Spleen (tissue), 11 donors: ENCODE results near the gene ACTRT3. TPM values are rescaled to one million over a fixed set of nuclear protein-coding genes. Genes with fewer than 3 reads are reported as not detected.
A peak's percentile ranks its signal among the peaks of the same experiment; 100 is the strongest.

Experiments
- DNase-seq: peaks from one replicate; pipeline ENCODE4 v3.0.0-alpha.2; 2020
- H3K27ac ChIP-seq, 8 donors: fragments of 200-600 bp; sonication (generic) in 7 of 8; 1 replicate in 4 of 8; 2 replicates in 4 of 8; pipeline versions ENCODE4 v1.5.0 to v1.8.0; 2016 to 2021; ENCODE audit warnings: inconsistent platforms in 4 of 8, mild to moderate bottlenecking in 4 of 8, moderate library complexity in 1 of 8
- H3K27me3 ChIP-seq, 7 donors: fragments of 200-600 bp; sonication (generic) in 6 of 7; replicated peaks in 1 of 7; 1 replicate in 4 of 7; 2 replicates in 3 of 7; pipeline versions ENCODE4 v1.5.0 to v1.8.0; 2016 to 2021; ENCODE audit warnings: inconsistent platforms in 3 of 7, mild to moderate bottlenecking in 1 of 7
- H3K36me3 ChIP-seq, 6 donors: fragments of 200-600 bp; sonication (generic) in 5 of 6; 1 replicate in 4 of 6; 2 replicates in 2 of 6; pipeline versions ENCODE4 v1.5.0 to v1.8.0; 2016 to 2021; ENCODE audit warnings: inconsistent platforms in 2 of 6
- H3K4me1 ChIP-seq, 6 donors: fragments of 200-600 bp; sonication (generic) in 5 of 6; 1 replicate in 3 of 6; 2 replicates in 3 of 6; pipeline versions ENCODE4 v1.5.0 to v1.8.0; 2016 to 2021; ENCODE audit warnings: inconsistent platforms in 3 of 6
- H3K4me3 ChIP-seq, 8 donors: fragments of 200-600 bp; sonication (generic) in 7 of 8; 1 replicate in 4 of 8; 2 replicates in 4 of 8; pipeline versions ENCODE4 v1.5.0 to v1.8.0; 2016 to 2021; ENCODE audit warnings: inconsistent platforms in 4 of 8, mild to moderate bottlenecking in 4 of 8, moderate library complexity in 2 of 8
- H3K9me3 ChIP-seq, 8 donors: fragments of 200-600 bp; sonication (generic) in 7 of 8; 1 replicate in 4 of 8; 2 replicates in 4 of 8; pipeline versions ENCODE4 v1.5.0 to v1.8.0; 2016 to 2021; ENCODE audit warnings: inconsistent platforms in 4 of 8
- POLR2A ChIP-seq, 3 donors: fragments of 450-650 bp; IDR thresholded peaks; one replicate each; pipeline ENCODE4 v1.5.1; 2017; ENCODE audit warnings: antibody characterized with exemption in 3 of 3, mild to moderate bottlenecking in 1 of 3
- POLR2AphosphoS5 ChIP-seq, 3 donors: sonication (generic); formaldehyde crosslinking; IDR thresholded peaks; one replicate each; pipeline ENCODE4 v1.5.1; 2017; ENCODE audit warnings: antibody characterized with exemption in 3 of 3
- WGBS, 5 donors: extraction: QIAGEN DNeasy Blood & Tissue Kit in 3 of 5; methylation state at CpG; one replicate each; pipeline versions ENCODE4 v1.1.5 to v1.1.7; 2013 to 2018; 5-methylcytosine and 5-hydroxymethylcytosine counted together
- intact Hi-C: fragments of 100-400 bp; cut with DNase I; formaldehyde crosslinking; loops from one replicate; pipeline ENCODE4 v1.15.0; 2023; ENCODE audit warnings: low total_unique reads
- polyA plus RNA-seq, 3 donors: library from polyadenylated mRNA; stranded (reverse); fragments of 200-250 nt; gene quantifications; one replicate each; pipeline ENCODE4 v1.2.1, GENCODE V29; 2013
- total RNA-seq, 7 donors: library from RNA; depleted of rRNA in 3 of 7; stranded (reverse); fragments of >200 nt in 3 of 7; fragmentation: NEBNext Ultra II Directional in 4 of 7; extraction: Animal tissue kit (Norgen Biotek cat#: 25700) in 4 of 7; gene quantifications; one replicate each; pipeline versions ENCODE4 v1.1.0 to v1.2.1, GENCODE V29; 2016 to 2021
- TF ChIP-seq, protein P1 (sequence below), 11 experiments: fragments of 200-600 bp in 7 of 11; fragments of 450-650 bp in 4 of 11; sonication (generic) in 4 of 11; IDR thresholded peaks in 8 of 11; conservative IDR thresholded peaks in 3 of 11; 1 replicate in 7 of 11; 2 replicates in 4 of 11; pipeline versions ENCODE4 v1.4.0 to v1.8.0; 2016 to 2021; ENCODE audit warnings: antibody characterized with exemption in 11 of 11, inconsistent platforms in 4 of 11, mild to moderate bottlenecking in 1 of 11
- donor health status: healthy with polysubstance abuse.
- donor health status: DM: no; HTN: no; CAD: no; lungs with moderate emphysema.
- donor health status: DM: no; HTN: no; CAD: no.
- donor health status: Bipolar disorder and iron deficiency.
- donor health status: healthy.
- donor health status: DM: no; HTN: no; CAD: no.
- donor health status: DM: yes; HTN: yes; CAD: no.

Gene ACTRT3
- total and polyA plus RNA-seq, 10 donors = 0.29 to 1.5 (median 0.63) TPM

DNA sequence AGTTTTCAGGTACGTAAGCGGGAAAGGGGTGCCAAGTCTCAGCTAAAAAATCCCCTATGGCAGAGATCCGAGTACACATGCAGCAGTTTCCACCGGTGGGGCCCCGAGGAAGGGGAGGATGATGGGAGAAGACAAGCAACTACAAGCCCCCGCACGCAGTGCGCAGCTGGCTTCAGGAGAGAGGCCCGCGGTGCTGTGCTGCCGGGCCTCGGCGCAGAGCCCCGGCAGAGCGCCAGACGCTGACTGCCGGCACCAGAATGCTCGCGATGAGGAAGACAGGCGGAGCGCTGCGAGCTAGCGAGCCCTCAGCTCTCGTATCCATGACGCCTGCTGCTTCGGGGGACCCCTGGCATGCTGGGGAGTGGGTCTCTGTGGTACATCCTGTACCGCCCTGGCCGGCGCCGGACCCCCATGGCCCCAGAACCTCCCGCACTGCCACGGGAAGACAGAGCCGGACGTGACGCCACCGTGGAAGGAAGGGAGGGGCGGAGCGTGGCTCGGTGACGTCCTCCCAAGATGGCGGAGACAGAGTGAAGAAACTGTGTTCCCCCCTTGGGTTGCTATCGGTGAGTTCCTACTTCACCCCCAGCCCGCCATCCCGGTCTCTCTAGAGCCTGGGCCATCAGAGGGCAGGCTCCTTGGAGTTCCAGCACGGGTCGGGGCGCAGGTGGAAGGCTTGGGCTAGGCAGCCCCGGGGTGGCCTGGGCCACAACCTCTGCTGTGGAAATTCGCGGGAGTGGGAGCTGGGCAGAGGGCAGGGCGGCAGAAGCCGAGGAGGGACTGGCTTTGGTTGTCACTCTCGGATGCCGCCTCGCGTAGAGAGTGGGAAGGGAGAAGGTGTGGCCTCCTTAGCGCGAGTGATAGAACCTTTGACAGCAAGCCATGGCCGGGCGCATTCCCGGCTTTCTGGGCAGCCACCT is 3.8 kb upstream of the ACTRT3 start, which contains the start of gene MYNN:
Gene MYNN, plus strand, starts transcription at position 500 of the 920 bp plus-strand sequence. CDS start 900 bp downstream, outside the sequence.
- peak; percentile 100 for TF ChIP-seq POLR2AphosphoS5 (IDR thresholded peaks at IDR 0.05)
- TF ChIP-seq POLR2A (IDR thresholded peaks at IDR 0.05) = peak; percentile 95 to 98 (median 96)
- TF ChIP-seq, protein P1, sequence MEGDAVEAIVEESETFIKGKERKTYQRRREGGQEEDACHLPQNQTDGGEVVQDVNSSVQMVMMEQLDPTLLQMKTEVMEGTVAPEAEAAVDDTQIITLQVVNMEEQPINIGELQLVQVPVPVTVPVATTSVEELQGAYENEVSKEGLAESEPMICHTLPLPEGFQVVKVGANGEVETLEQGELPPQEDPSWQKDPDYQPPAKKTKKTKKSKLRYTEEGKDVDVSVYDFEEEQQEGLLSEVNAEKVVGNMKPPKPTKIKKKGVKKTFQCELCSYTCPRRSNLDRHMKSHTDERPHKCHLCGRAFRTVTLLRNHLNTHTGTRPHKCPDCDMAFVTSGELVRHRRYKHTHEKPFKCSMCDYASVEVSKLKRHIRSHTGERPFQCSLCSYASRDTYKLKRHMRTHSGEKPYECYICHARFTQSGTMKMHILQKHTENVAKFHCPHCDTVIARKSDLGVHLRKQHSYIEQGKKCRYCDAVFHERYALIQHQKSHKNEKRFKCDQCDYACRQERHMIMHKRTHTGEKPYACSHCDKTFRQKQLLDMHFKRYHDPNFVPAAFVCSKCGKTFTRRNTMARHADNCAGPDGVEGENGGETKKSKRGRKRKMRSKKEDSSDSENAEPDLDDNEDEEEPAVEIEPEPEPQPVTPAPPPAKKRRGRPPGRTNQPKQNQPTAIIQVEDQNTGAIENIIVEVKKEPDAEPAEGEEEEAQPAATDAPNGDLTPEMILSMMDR (IDR thresholded peaks at IDR 0.05 in 8 of 11, conservative IDR thresholded peaks at IDR 0.05 in 3 of 11) = peak in 3 of 11 experiments; percentile 9 to 13 (median 10)
- peaks cover 0 to 7% (median 0%) of the 10 kb centered on the region in 8 donors for H3K9me3 ChIP-seq
- intact Hi-C loops = loop anchor here (10.0 kb wide), 1 partner anchor 402 kb away; no protein-coding TSS in a partner anchor
- peak; percentile 98 for DNase-seq
- H3K4me3 ChIP-seq = peak within 1 kb of the TSS; percentile 59 to 93 (median 88)
- H3K27me3 ChIP-seq = no peaks in the 10 kb centered on the region
- peaks cover 0 to 41% (median 26%) of the 10 kb centered on the region in 6 donors for H3K36me3 ChIP-seq
- WGBS, 5 donors = 0 to 1% (median 0%) methylated on average over 52 to 61 of the region's 61 CpGs
- peak within 1 kb of the TSS; percentile 96 to 100 (median 100) for H3K27ac ChIP-seq
- H3K4me1 ChIP-seq = peaks cover 23 to 60% (median 43%) of the 10 kb centered on the region in 6 donors

GRCh38 chr3:169772305-169772896 is 3.0 kb upstream of the ACTRT3 start:
- peaks cover 23 to 53% (median 39%) of the 10 kb centered on the region in 6 donors for H3K4me1 ChIP-seq
- H3K9me3 ChIP-seq = peaks cover 0 to 8% (median 0%) of the 10 kb centered on the region in 8 donors
- 0 to 1% (median 0%) methylated on average over 15 of the region's 15 CpGs for WGBS, 5 donors
- H3K27ac ChIP-seq = peak overlapping the region; percentile 96 to 100 (median 100)
- intact Hi-C loops = loop anchor here (10.0 kb wide), 1 partner anchor 402 kb away; no protein-coding TSS in a partner anchor
- peaks cover 0 to 33% (median 20%) of the 10 kb centered on the region in 6 donors for H3K36me3 ChIP-seq
- H3K27me3 ChIP-seq = no peaks in the 10 kb centered on the region
- no peak for DNase-seq
- H3K4me3 ChIP-seq = peak overlapping the region; percentile 59 to 93 (median 88)
- no peak for TF ChIP-seq POLR2A (IDR thresholded peaks at IDR 0.05)
- TF ChIP-seq, protein P1 (IDR thresholded peaks at IDR 0.05 in 8 of 11, conservative IDR thresholded peaks at IDR 0.05 in 3 of 11) = peak in 1 of 11 experiments; percentile 4

- TF ChIP-seq, protein P1 (IDR thresholded peaks at IDR 0.05 in 8 of 11, conservative IDR thresholded peaks at IDR 0.05 in 3 of 11) = no peak
- TF ChIP-seq POLR2AphosphoS5 (IDR thresholded peaks at IDR 0.05) = peak in 1 of 3 donors; percentile 9
- H3K27me3 ChIP-seq = no peaks in the 10 kb centered on the region
- H3K4me3 ChIP-seq = peak overlapping the region; percentile 59 to 93 (median 88)
- H3K9me3 ChIP-seq = peaks cover 0 to 8% (median 0%) of the 10 kb centered on the region in 8 donors
- peaks cover 23 to 46% (median 33%) of the 10 kb centered on the region in 6 donors for H3K4me1 ChIP-seq
- 0 to 1% (median 1%) methylated on average over 27 of the region's 27 CpGs for WGBS, 5 donors
- DNase-seq = no peak
- H3K36me3 ChIP-seq = peaks cover 0 to 26% (median 17%) of the 10 kb centered on the region in 6 donors
- intact Hi-C loops = loop anchor here (10.0 kb wide), 1 partner anchor 403 kb away; no protein-coding TSS in a partner anchor
- peak overlapping the region; percentile 96 to 100 (median 100) for H3K27ac ChIP-seq
Observed at GRCh38 chr3:169771497-169772304, 2.3 kb upstream of the ACTRT3 start.
